Stimulated activated effector memory CD8-positive, alpha-beta T cell treated with anti-CD3 and anti-CD28 coated beads, Interleukin-12 subunit alpha, Interleukin-12 subunit beta, amount 100 ng/mL, for 72 hours (primary cell): ENCODE measurements around the gene EFCAB7.
"Not testable (repeated sequence)": the region's sequence is repeated elsewhere in the genome, so short reads cannot be mapped to it uniquely, and the experiment has no call there.

ENCODE experiments used
- ATAC-seq: fragments of 150-1000 bp; cut with Tn5 transposase; 2 replicates; pipeline ENCODE4 v1.10.0; 2021
- DNase-seq, 2 donors: peaks; one replicate each; pipeline ENCODE4 v3.0.0; 2021 to 2022; ENCODE audit warnings: low spot score in 2 of 2
- H3K27ac Mint-ChIP-seq: one replicate; pipeline ENCODE4 v1.8.0; 2022; ENCODE audit warnings: mild to moderate bottlenecking, mixed read lengths
- H3K36me3 Mint-ChIP-seq: one replicate; pipeline ENCODE4 v1.8.0; 2022; ENCODE audit warnings: mild to moderate bottlenecking, mixed read lengths
- H3K4me1 Mint-ChIP-seq: one replicate; pipeline ENCODE4 v1.8.0; 2022; ENCODE audit warnings: mixed read lengths
- H3K4me3 Mint-ChIP-seq: one replicate; pipeline ENCODE4 v1.8.0; 2022; ENCODE audit warnings: mild to moderate bottlenecking, mixed read lengths
- H3K9me3 Mint-ChIP-seq: one replicate; pipeline ENCODE4 v1.8.0; 2022; ENCODE audit warnings: mixed read lengths

EFCAB7 gene

DNA sequence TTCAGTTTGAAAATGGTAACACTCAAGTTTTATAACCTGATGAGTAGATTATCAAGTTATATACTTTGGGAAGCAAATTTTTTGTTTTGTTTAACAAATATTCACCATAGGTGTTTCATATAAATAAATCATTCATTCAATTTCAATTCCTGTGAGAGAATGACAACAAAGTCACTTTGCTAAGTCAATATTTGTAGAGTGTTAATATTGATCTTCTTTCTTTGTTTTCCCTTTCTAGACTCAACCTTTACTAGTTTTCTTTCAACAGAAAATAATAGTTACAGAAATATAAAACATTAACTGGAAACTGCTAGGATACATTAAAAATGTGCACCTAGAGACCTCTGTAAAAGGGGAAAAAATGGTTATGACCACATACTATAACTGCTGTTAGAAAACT, 11.1 kb downstream of the EFCAB7 start:
- Mint-ChIP-seq H3K4me1 (no peaks in the 10 kb centered on the region), H3K9me3 (no peaks in the 10 kb centered on the region), H3K4me3 (no peak overlapping the region), H3K27ac (no peak overlapping the region), H3K36me3 (peaks cover 25% of the 10 kb centered on the region)
- ATAC-seq (no peak), DNase-seq (no peak)

GRCh38 chr1:63537006-63537405, 13.7 kb downstream of the EFCAB7 start:
- H3K27ac Mint-ChIP-seq, result no peak overlapping the region
- no peaks in the 10 kb centered on the region for H3K4me1 Mint-ChIP-seq
- H3K36me3 Mint-ChIP-seq, result peaks cover 20% of the 10 kb centered on the region
- no peak for ATAC-seq
- no peak for DNase-seq
- H3K4me3 Mint-ChIP-seq, result no peak overlapping the region
- H3K9me3 Mint-ChIP-seq, result no peaks in the 10 kb centered on the region

DNA sequence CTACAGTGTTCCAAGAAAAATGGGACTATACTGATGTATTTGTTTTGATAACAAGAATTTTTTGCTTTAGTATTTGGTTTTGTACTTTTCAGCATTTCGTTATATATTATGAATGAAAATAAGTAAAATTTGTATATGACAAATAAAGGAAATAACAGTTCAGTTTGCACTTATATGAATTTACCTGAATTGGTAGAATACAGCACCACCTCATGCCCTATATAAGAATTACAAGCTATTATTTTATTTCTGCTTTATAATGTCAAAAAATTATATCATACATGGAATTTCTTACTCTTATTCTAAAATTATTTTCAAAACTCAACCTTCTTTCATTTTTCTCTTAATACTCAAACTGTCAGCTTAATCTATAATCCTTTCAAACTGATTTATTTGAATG, 14.6 kb downstream of the EFCAB7 start:
- DNase-seq, result no peak
- Mint-ChIP-seq H3K9me3 (no peaks in the 10 kb centered on the region), H3K4me1 (no peaks in the 10 kb centered on the region), H3K36me3 (peaks cover 12% of the 10 kb centered on the region), H3K4me3 (no peak overlapping the region), H3K27ac (no peak overlapping the region)
- ATAC-seq, result no peak

DNA sequence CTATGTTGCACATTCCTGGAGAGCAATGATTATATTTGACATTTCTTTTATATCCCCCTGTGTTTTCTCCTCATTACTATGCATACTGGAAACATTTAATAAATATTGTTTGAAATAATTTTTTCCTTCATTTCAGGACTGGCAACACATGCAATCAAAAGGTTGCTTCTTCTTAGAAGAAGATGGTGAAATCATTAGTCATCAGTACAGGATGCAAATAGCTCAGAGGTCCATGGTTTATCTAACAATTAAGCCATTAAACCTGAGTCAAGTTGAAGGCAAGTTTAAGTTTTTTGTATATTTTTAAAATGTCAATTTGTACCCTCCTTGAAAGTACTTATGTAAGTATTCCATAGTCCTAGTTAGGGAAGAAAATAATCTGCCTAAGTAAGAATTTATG, 22.5 kb downstream of the EFCAB7 start:
- ATAC-seq (no peak), DNase-seq (no peak)
- Mint-ChIP-seq H3K36me3 (peaks cover 17% of the 10 kb centered on the region), H3K9me3 (no peaks in the 10 kb centered on the region), H3K4me1 (no peaks in the 10 kb centered on the region), H3K4me3 (no peak overlapping the region), H3K27ac (no peak overlapping the region)

DNA sequence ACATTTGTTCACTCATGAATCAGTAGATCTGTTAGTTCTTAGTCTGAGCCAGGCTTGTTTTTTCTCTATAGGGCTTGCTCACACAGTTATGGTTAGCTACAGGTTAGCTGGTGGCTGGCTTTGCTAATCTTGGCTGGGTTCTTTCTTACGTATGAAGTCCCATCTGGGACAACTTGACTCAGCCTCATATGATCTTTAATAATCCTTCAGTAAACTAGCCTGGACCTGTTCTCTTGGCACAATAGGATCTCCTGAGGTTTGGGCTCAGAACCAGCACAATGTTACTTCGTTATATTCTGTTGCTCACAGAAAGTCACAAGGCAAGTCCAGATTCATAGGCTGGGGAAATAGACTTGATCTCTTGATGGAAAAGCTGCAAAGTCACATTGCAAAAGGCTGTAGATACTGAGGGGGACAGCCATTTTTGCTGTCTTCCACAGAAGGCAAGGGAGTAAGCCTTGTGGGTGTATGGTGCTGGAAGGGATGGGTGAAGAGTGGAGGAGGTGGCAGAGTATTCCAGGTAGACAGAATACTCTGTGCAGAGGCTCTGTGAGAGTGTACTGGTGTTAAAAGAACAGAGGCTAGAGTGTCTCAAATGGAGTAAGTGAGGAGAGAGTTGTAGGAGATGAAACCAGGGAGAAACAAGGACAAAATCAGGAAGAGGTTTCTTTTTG, 24.4 kb downstream of the EFCAB7 start:
- Mint-ChIP-seq H3K27ac (no peak overlapping the region), H3K36me3 (peaks cover 17% of the 10 kb centered on the region), H3K4me1 (no peaks in the 10 kb centered on the region)

DNA sequence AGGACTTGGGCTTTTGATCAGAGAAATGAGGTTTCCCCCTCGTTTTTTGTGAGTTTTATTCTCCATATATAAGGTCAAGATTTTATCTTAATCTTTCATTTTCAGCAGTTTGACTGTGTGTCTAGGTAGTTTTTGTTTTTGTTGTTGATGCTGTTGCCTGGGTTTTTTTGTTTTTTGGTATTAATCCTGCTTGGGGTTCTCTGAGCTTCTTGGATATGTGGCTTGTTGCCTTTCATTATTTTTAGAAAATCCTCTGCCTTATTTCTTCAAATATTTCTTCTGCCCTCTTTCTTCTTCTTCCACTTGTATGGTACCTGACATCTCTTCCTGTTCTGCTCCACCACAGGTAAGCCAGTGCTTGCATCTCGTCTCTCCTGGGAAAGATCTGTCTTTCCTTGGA, 25.0 kb downstream of the EFCAB7 start:
- H3K36me3 Mint-ChIP-seq, result peaks cover 17% of the 10 kb centered on the region
- H3K27ac Mint-ChIP-seq, result no peak overlapping the region
- no peaks in the 10 kb centered on the region for H3K9me3 Mint-ChIP-seq
- DNase-seq (no peak), ATAC-seq (no peak)
- no peak overlapping the region for H3K4me3 Mint-ChIP-seq
- no peaks in the 10 kb centered on the region for H3K4me1 Mint-ChIP-seq

More for the DNA sequence above, 24.4 kb downstream of the EFCAB7 start:
- DNase-seq, result no peak
- Mint-ChIP-seq H3K4me3 (no peak overlapping the region), H3K9me3 (no peaks in the 10 kb centered on the region)
- ATAC-seq, result no peak

DNA sequence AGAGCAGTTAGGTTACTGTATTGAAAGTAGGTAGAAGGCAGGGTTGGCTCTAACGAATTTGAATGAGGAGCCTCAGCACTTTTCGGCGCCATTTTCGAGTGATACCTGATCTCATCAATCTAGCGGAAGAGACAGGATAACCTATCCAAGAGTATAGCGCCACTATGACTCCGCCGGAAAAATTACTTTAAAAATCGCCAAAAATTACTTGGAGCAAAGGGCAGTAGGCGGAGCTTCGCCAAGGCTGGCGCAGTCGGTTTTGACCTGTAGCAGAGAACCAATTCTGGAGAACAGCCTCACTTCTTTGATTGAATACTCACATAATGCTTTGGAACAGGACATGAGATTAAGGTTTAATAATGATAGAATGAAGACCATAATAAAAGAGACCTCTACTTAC, 25.6 kb downstream of the EFCAB7 start:
- Mint-ChIP-seq H3K9me3 (no peaks in the 10 kb centered on the region), H3K4me3 (no peak overlapping the region), H3K36me3 (peaks cover 17% of the 10 kb centered on the region), H3K27ac (no peak overlapping the region), H3K4me1 (no peaks in the 10 kb centered on the region)
- DNase-seq (no peak), ATAC-seq (no peak)

DNA sequence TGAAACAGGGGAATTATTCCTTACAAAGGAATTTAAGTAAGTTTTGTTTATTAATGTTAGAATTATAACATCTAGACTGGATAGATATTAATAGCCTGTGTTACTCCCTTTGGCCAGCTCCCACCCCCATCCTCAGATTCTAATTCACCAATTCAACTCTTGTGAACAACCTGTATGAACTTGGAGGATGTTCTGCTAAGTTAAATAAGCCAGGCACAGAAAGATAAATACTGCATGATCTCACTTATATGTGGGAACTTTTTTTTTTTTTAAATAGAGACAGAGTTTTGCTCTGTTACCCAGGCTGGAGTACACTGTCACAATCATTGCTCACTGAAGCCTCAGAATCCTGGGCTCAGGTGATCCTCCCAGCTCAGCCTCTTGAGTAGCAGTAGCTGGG, 32.2 kb downstream of the EFCAB7 start:
- no peaks in the 10 kb centered on the region for H3K9me3 Mint-ChIP-seq
- no peak overlapping the region for H3K4me3 Mint-ChIP-seq
- no peaks in the 10 kb centered on the region for H3K4me1 Mint-ChIP-seq
- ATAC-seq (no peak), DNase-seq (no peak)
- H3K27ac Mint-ChIP-seq, result peak overlapping the region; percentile 43
- H3K36me3 Mint-ChIP-seq, result peaks cover 4% of the 10 kb centered on the region

DNA sequence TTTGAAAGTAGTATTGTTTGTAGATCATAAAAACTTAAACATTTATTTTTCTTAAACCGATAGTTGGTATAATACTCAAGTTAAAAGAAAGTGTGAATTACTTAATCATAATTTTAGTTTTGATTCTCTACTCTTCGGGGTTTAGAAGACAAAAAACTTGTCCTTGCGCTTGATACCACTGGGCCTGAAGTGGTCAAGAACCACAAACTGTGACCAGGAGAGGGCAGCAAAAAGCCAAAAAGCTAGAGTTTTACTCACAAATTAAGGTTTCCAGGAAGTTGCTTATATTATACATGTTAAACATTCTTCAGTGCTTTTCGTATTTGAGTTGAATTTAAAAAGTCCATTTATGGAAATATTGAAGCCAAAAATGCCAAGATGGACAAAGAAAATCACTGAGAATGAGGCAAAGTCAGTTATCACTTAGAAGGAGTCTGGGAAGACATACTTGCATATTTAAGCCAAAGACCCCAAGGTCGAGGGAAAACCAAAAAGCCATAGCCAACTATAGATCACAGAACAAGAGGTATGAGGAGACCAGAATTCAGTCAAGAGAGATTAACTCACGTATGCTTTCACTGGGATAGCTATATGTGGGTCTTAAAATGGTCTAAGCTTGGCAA, 34.2 kb downstream of the EFCAB7 start:
- no peaks in the 10 kb centered on the region for H3K9me3 Mint-ChIP-seq
- ATAC-seq, result no peak
- H3K4me1 Mint-ChIP-seq, result no peaks in the 10 kb centered on the region
- peaks cover 4% of the 10 kb centered on the region for H3K36me3 Mint-ChIP-seq
- H3K4me3 Mint-ChIP-seq, result no peak overlapping the region
- DNase-seq, result no peak
- no peak overlapping the region for H3K27ac Mint-ChIP-seq

DNA sequence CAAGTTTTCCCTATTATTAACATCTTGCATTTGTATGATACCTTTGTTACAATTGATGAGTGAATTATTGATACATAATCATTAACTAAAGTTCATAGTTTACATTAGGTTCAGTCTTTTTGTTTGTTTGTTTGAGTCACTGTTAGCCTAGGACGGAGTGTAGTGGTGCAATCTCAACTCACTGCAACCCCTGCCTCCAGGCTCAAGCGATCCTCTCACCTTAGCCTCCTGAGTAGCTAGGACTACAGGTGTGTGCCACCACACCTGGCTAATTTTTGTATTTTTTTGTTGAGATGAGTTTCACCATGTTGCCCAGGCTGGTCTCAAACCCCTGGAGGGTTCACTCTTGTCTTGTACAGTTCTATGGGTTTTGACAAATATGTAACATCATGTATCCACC, 36.0 kb downstream of the EFCAB7 start:
- Mint-ChIP-seq H3K36me3 (peaks cover 4% of the 10 kb centered on the region), H3K4me3 (no peak overlapping the region), H3K4me1 (no peaks in the 10 kb centered on the region), H3K27ac (no peak overlapping the region), H3K9me3 (no peaks in the 10 kb centered on the region)
- DNase-seq (no peak), ATAC-seq (no peak)

DNA sequence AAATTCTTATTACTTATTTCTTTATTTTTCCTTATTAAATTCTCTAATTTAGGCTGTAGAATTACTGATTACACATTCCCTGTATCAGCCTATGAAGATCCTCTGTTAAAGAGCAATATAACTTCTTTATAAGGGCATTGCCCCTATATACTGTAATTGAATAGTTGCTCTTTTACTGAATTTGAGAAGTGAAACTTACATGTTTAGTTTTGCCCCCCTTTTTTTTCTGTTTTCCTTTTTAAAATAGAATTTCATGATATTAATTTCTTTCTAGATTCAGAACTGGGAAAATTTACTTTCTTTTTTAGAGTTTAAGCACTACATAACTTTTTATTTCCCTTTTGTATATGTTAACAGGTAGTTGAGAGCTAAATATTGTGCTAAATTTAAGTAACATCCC, 40.4 kb downstream of the EFCAB7 start:
- no peak overlapping the region for H3K27ac Mint-ChIP-seq
- no peaks in the 10 kb centered on the region for H3K4me1 Mint-ChIP-seq
- no peak overlapping the region for H3K4me3 Mint-ChIP-seq
- H3K9me3 Mint-ChIP-seq, result no peaks in the 10 kb centered on the region
- no peak for ATAC-seq
- H3K36me3 Mint-ChIP-seq, result peaks cover 9% of the 10 kb centered on the region
- DNase-seq, result no peak

- peaks cover 9% of the 10 kb centered on the region for H3K36me3 Mint-ChIP-seq
- ATAC-seq (no peak), DNase-seq (no peak)
- H3K4me1 Mint-ChIP-seq, result no peaks in the 10 kb centered on the region
- no peak overlapping the region for H3K4me3 Mint-ChIP-seq
- H3K27ac Mint-ChIP-seq, result no peak overlapping the region
- H3K9me3 Mint-ChIP-seq, result no peaks in the 10 kb centered on the region
Measured at GRCh38 chr1:63569068-63569467, 45.7 kb downstream of the EFCAB7 start.

DNA sequence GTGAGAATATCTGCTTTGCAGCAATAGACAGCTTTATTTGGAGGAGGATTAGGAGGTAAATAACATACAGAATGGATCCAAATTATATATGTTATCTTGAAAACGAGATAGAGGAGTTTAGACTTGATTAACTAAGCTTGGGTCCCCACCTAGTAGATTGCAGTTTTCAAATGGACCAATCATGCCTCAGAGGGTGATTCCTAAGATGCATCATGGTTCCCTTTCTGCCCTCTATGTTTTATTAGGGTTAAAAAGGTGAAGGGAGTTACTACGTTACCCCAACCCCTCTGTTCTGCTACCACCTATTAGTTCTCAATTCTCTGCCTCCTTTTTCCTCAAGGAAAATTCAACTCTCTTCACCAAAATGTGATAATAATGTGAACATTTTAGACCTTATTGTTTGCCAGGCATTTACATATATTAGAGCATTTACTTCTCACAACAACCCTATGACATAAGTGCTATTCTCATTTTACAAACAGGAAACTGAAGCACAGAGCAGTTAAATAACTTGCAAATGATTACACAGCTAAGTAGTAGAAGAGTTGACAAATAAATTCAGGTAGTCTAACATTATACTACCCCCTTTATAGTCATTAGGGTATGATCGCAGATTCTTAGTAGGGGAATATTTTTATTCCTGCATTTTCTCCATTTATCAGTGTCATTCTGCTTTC, 46.5 kb downstream of the EFCAB7 start:
- H3K4me1 Mint-ChIP-seq, result no peaks in the 10 kb centered on the region
- ATAC-seq (no peak), DNase-seq (no peak)
- H3K36me3 Mint-ChIP-seq, result peaks cover 9% of the 10 kb centered on the region
- no peak overlapping the region for H3K27ac Mint-ChIP-seq
- no peak overlapping the region for H3K4me3 Mint-ChIP-seq
- H3K9me3 Mint-ChIP-seq, result no peaks in the 10 kb centered on the region

- not testable (repeated sequence) for DNase-seq, H3K27ac Mint-ChIP-seq, H3K9me3 Mint-ChIP-seq, H3K4me3 Mint-ChIP-seq, ATAC-seq, H3K36me3 Mint-ChIP-seq, H3K4me1 Mint-ChIP-seq
Measured at GRCh38 chr1:63572686-63573085, 49.4 kb downstream of the EFCAB7 start.

GRCh38 chr1:63574203-63574796, 51.0 kb downstream of the EFCAB7 start:
- not testable (repeated sequence) for DNase-seq, H3K4me3 Mint-ChIP-seq, H3K4me1 Mint-ChIP-seq, H3K27ac Mint-ChIP-seq, H3K9me3 Mint-ChIP-seq, ATAC-seq, H3K36me3 Mint-ChIP-seq

- no peak for DNase-seq
- ATAC-seq, result no peak
- no peaks in the 10 kb centered on the region for H3K36me3 Mint-ChIP-seq
Measured at GRCh38 chr1:63575340-63575826, 52.1 kb downstream of the EFCAB7 start.

More at GRCh38 chr1:63575340-63575826, 52.1 kb downstream of the EFCAB7 start:
- H3K4me1 Mint-ChIP-seq, result no peaks in the 10 kb centered on the region
- H3K4me3 Mint-ChIP-seq, result no peak overlapping the region
- H3K27ac Mint-ChIP-seq, result no peak overlapping the region
- H3K9me3 Mint-ChIP-seq, result no peaks in the 10 kb centered on the region
